Measurements from ENCODE around the gene LSG1.

LSG1 gene

DNA sequence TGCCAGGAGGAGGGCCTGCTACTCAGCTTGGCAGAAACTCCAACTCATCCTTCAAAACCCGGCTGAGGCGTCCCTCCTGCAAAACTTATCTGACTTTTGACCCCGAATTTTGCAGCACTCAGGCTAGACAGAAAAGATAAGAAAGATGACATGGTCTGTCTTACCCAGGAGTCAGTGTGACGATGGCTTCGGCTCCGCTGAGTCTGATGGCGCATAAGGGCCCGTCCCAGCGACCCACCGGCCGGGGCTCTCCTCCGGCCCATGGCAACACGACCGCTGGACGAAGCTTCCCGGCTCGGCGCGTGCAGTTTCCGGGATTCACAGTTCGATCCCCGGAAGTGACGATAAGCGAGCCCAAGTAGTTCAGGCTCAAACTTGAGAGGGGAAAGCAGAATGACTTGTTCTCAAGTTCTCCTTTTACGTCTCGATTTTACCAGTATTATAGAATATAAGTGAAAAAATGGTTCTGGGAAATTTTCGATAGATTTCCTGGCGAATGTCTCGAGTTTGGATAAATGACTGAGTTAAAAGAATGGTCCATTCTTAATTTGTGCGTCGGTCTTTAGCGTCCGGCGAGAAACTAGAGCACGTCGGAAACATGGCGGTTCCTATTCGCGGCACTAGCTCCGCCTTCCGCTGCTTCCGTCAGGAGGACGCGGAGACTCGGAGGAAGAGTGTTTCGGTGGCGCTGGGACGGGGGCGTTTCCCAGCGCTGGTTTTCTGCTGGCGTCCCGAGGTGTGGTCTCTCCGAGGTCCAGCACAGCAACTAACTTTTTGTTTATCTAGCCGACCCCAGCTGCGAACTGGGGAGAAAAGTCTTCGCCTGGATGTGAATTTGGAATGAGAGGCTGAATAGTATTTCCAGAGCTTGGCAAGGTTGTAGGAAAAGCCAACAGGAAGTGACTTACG lies at the start of gene LSG1:
Gene LSG1 (minus strand): TSS at position 292 of the 909 bp plus-strand sequence. CDS start 29 bp downstream, at position 263.
- peak; percentile 99 for DNase-seq

DNA sequence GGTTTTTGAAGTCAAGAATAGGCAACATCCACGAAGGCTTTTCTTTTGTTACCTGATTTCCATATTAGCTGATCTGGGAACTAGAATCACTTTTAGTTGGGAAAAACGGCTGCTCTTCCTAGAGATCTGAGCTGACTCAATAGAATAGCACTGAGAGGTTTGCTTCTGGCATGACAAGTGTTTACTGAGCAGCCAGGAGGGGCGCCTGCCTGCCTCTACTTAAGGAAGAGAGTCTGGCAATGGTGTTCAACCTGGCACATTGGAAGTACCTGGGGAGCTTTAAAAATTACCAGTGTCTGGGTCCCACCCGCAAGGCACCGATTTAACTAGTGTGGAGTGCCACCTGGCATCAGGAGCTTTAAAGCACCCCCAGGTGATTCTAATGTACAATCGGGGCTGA lies 48.1 kb upstream of the LSG1 start:
- peak; percentile 72 for DNase-seq

- no peak for DNase-seq
Measured at GRCh38 chr3:194718079-194718478, 46.1 kb upstream of the LSG1 start.

DNA sequence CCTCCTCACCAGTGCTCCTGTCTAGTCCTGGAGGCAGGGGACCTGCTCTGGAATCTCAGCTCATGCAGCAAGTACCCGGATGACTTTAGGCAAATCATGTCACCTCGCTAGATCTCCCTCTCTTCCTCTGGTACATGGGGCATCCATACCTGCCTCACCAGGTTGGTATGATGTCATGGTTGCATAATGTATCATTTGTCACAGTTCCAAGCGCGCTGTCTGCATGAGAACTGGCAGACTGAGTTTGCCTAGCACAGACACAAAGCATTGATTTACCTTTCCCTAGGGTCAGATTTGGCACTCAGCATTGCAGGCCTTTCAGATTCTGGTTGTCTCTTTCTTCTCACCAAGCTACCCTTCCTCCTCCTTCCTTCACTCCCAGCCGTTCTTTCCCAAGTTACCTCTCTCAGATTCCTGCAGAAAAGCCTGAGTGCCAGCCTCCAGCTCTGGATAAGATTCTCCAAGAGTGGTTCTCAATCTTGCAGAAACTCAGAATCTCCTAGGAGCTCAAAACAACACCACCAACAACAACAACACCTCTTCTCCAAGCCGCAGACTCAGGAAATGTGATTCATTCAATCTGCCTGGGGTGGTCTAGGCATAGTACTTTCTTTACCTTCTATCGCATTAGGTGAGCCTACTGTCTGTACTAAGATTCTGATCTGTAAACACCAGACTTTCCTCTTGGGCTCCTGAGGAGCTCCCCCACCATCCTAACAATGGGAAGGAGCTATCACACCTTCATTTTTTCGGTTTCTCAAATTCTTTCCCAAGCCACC lies 43.2 kb upstream of the LSG1 start:
- no peak for DNase-seq

- no peak for DNase-seq
Measured at GRCh38 chr3:194714564-194714963, 42.6 kb upstream of the LSG1 start.

- DNase-seq = no peak
Measured at GRCh38 chr3:194714137-194714455, 42.1 kb upstream of the LSG1 start.

GRCh38 chr3:194713299-194714136 lies 41.5 kb upstream of the LSG1 start:
- no peak for DNase-seq

- DNase-seq = no peak
Measured at GRCh38 chr3:194711913-194712312, 39.9 kb upstream of the LSG1 start.

DNA sequence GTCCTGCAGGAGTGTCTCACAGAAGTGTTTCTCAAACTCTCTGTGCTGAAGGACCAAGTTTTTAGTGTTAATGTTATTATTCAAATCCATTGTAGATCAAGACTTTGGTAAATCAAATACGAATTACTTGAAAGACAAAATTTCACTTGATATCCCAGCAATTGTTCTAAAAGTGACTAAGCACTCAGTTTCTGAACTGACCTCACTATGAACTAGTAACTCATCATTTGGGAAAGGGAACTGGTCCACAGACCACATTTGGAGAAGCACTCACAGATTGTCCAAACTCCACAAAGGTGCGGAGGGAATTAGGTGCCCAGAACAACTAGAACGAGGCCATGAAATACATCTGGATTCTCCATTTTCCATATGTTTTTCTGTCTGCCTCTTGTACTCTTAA lies 39.3 kb upstream of the LSG1 start:
- no peak for DNase-seq

DNA sequence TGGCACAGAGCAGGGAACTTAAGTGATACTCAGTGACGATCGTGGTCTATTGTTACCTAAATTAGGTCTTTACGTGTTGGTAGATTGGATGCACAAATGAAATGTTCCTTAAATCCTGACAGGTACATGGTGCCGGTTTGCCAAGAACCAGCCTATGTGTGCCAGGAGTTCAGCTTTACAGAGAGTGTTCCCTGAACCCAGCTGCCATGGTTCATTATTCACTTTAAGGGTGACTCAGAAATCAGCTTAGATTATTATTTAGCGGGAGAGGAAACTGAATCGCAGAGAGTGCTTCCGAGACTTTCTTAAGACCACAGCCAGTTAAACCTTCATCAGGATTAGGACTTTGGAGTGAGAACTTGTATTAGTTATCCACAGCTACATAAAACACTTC lies 35.2 kb upstream of the LSG1 start:
- DNase-seq = no peak

GRCh38 chr3:194705761-194706160 lies 33.8 kb upstream of the LSG1 start:
- DNase-seq = no peak

DNA sequence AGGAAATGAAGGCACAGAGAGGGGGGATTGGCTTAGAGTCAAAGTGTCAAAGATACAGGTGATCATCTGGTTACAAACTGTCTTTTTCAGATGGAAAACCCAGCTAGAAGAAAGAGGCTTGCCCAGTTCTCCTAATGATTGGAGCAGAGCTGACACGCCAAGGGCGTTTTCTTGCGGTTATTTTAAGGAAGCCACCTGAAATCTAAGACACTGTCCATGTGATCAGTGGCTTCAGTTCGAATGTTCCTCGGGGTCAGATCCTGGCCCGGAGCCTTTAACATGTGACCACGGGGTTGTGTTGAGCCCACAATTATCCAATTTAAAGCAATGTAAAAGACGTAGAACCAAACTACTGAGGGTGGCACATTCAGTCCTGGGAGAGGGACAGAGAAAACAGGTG lies 33.2 kb upstream of the LSG1 start:
- no peak for DNase-seq

DNA sequence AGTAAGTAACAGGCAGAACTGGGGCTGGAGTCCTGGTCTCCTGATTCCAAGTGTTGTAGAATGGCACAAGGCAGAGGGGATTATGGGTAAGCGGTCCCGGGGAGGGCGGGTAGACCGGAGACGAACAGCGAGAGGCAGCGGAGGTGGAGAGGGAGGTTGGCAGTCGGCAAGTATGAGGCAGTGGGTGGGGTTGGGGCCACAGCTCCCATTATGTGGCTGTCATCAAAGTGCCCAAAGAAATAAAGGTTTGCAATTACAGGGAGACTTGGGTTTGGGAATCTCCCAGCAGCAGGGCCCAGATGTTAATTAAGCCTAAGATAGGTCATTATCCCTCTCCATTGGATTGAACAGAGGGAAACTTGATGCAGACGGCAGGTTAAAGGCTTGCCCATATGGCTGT lies 30.6 kb upstream of the LSG1 start:
- no peak for DNase-seq

DNA sequence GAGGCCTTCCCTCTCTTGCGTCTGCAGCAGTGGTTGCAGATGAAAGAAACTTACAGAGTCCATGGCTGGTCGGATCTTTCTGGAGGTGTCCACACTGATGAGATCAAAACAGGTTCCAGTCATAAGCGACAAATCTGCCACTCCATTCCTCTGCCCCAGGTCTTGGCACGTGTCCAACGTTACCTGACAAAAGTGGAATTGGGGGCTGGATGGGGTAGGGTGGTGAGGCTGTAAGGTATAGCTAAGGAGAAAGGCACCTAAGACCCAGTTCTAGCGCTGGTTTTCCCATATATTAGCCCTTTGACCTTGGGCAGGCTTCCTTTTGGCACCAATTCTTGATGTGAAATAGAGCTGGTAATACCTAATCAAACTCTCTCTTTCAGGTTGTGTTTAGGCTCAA lies 24.7 kb upstream of the LSG1 start:
- no peak for DNase-seq

- peak; percentile 67 for DNase-seq
Measured at GRCh38 chr3:194691481-194692283, 19.7 kb upstream of the LSG1 start.

GRCh38 chr3:194690501-194691372 lies 18.7 kb upstream of the LSG1 start:
- DNase-seq = peak; percentile 58

DNA sequence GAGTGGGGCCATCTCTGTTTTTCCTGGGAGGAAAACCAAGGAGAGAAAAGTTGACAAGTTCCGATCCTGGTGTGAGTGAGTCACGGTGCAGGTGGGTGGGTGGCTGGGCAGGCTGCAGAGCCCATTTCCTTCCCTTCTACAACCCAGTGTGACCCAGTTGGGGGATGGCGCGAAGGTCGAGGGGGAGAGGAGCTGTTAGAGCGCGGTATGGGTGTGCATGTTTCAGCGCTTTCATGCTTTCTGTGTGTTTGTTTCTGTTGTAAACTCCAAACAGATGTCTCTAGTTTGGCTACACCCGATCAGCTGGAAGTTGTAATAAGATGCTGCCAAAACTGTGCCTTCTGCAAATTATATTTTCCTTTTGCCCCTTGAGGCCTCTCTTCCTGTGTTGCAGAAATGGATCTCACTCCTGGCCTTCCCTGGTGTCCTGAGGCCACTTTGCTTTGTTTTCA lies 17.5 kb upstream of the LSG1 start:
- no peak for DNase-seq

DNA sequence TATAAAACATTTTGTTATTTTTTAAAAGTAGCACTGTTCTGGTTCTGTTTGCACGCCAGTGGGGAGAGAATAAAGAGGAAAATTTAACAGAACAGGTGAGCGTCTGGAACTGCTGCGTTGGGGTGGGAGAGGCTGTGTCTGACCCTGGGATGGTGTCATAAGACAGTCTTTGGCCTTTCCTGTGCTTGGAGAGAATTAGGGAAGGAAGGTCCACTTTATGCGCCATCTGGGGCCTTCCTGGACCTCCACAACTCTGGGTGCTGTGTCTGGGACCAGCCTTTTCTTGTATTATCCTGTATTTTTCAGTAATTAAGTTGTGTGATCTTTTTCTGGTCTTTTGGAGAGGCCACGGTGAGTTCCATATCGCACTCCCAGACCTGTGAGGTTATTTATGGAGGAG lies 17.0 kb upstream of the LSG1 start:
- DNase-seq = no peak

DNA sequence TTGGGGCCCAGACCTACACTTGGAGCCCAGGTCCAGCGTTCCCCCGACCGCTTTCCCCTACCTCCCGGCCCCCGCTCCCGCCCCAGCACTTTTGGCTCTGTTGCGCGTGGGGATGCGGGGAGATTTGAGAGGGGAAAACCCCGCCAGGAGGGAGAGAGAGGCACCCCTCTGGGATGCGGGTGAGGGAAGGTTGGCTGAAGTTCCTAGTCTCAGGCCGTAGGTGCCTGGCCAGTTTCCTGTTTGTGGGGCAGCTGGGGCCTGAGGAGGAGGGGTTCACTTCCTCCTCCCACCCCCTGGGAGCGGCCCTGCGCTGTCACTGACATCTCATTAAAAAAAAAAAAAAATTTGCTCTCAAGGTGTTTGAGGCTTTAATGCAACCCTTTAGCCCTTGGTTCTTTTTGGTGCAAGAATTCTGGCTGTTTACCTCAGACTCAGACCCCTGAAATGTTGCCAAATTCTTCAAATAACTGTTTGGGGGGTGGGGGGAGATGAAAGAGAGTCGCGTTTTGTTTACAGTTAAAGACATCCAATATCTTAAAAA lies 16.3 kb upstream of the LSG1 start:
- no peak for DNase-seq

DNA sequence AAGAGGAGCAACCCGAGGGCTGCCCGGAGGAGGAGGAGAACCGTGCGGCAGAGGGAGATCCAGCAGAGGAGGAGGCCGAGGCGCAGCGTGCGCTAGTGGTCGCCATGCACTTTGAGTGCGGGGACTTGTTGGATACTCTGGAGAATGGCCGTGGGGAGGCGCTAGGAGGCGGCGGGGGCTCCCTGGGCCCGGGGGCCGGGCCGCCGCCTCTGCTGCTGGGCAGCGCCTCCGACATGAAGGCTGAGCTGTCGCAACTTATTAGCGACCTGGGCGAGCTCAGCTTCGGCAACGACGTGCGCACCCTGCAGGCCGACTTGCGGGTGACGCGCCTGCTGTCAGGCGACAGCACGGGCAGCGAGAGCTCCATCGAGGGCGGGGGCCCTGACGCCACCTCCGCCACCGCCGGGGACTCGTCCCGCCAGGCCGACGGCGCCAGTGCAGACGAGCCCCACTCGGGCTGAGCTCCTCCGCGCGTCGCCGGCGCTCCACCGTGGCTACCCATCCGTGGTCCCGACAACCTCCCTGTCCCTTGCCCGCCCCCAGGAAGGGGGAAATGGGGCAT lies 15.7 kb upstream of the LSG1 start:
- DNase-seq = peak; percentile 31

All from NCI-H510A treated with DMSO at 0.1 percent for 48 hours (cell line).